Chondrocyte (in vitro differentiated cells): ENCODE data around the gene KCNE2. TPM values are rescaled to one million over a fixed set of nuclear protein-coding genes. Genes with fewer than 3 reads are reported as not detected.

Experiments used
- DNase-seq: peaks from one replicate; pipeline ENCODE4 v3.0.0; 2021; ENCODE audit warnings: mixed read lengths, low spot score
- H3K27ac Mint-ChIP-seq: one replicate; pipeline ENCODE4 v1.8.0; 2021; ENCODE audit warnings: mild to moderate bottlenecking, moderate library complexity, mixed read lengths; ENCODE audit not compliant: unreplicated experiment
- H3K27me3 Mint-ChIP-seq: 2 replicates; pipeline ENCODE4 v1.8.0; 2021; ENCODE audit warnings: low read depth, mixed read lengths
- H3K36me3 Mint-ChIP-seq: 2 replicates; pipeline ENCODE4 v1.8.0; 2021; ENCODE audit warnings: low read depth, mixed read lengths
- H3K4me1 Mint-ChIP-seq: 2 replicates; pipeline ENCODE4 v1.8.0; 2021; ENCODE audit warnings: low read depth, mild to moderate bottlenecking, mixed read lengths
- H3K4me3 Mint-ChIP-seq: one replicate; pipeline ENCODE4 v1.8.0; 2021; ENCODE audit warnings: mild to moderate bottlenecking, moderate library complexity, mixed read lengths; ENCODE audit not compliant: unreplicated experiment
- H3K9me3 Mint-ChIP-seq: 2 replicates; pipeline ENCODE4 v1.8.0; 2021; ENCODE audit warnings: low read depth, mixed read lengths
- CTCF ChIP-seq: fragments of 200-600 bp; sonication (generic); IDR thresholded peaks from 2 replicates; pipeline ENCODE4 v1.5.0; 2021; ENCODE audit warnings: antibody characterized with exemption, mild to moderate bottlenecking, moderate library complexity
- total RNA-seq: library from RNA; stranded (reverse); gene quantifications from 3 replicates; pipeline ENCODE4 v1.2.1, GENCODE V29; 2021

The KCNE2 gene
- total RNA-seq, 1 donor from 2014 or later, result 0.35 TPM

GRCh38 chr21:34351786-34352241 is 12.0 kb upstream of the KCNE2 start:
- Mint-ChIP-seq H3K27me3 (no peaks in the 10 kb centered on the region), H3K4me3 (no peak overlapping the region), H3K27ac (no peak overlapping the region), H3K36me3 (no peaks in the 10 kb centered on the region), H3K9me3 (peaks cover 6% of the 10 kb centered on the region), H3K4me1 (peaks cover 17% of the 10 kb centered on the region)
- DNase-seq, result no peak
- TF ChIP-seq CTCF, result peak; percentile 91

GRCh38 chr21:34352556-34352955 is 11.2 kb upstream of the KCNE2 start:
- H3K27me3 Mint-ChIP-seq, result no peaks in the 10 kb centered on the region
- H3K4me3 Mint-ChIP-seq, result no peak overlapping the region
- no peak overlapping the region for H3K27ac Mint-ChIP-seq
- DNase-seq, result no peak
- H3K4me1 Mint-ChIP-seq, result peaks cover 9% of the 10 kb centered on the region
- TF ChIP-seq CTCF, result no peak
- H3K9me3 Mint-ChIP-seq, result peaks cover 6% of the 10 kb centered on the region
- H3K36me3 Mint-ChIP-seq, result no peaks in the 10 kb centered on the region

GRCh38 chr21:34353182-34353581 is 10.6 kb upstream of the KCNE2 start:
- Mint-ChIP-seq H3K36me3 (no peaks in the 10 kb centered on the region), H3K4me3 (no peak overlapping the region), H3K27me3 (no peaks in the 10 kb centered on the region), H3K4me1 (peaks cover 4% of the 10 kb centered on the region), H3K9me3 (peaks cover 3% of the 10 kb centered on the region), H3K27ac (no peak overlapping the region)
- no peak for TF ChIP-seq CTCF
- DNase-seq, result no peak

- peaks cover 4% of the 10 kb centered on the region for H3K4me1 Mint-ChIP-seq
Measured at GRCh38 chr21:34354836-34355235, 9.0 kb upstream of the KCNE2 start.

GRCh38 chr21:34355570-34355969 is 8.2 kb upstream of the KCNE2 start:
- H3K27ac Mint-ChIP-seq, result no peak overlapping the region
- no peak for TF ChIP-seq CTCF
- DNase-seq, result no peak
- peaks cover 3% of the 10 kb centered on the region for H3K36me3 Mint-ChIP-seq
- H3K27me3 Mint-ChIP-seq, result no peaks in the 10 kb centered on the region
- H3K4me3 Mint-ChIP-seq, result no peak overlapping the region
- H3K9me3 Mint-ChIP-seq, result peaks cover 9% of the 10 kb centered on the region
- peaks cover 4% of the 10 kb centered on the region for H3K4me1 Mint-ChIP-seq

More at GRCh38 chr21:34354836-34355235, 9.0 kb upstream of the KCNE2 start:
- no peak overlapping the region for H3K27ac Mint-ChIP-seq
- no peak for TF ChIP-seq CTCF
- DNase-seq, result no peak
- H3K9me3 Mint-ChIP-seq, result peaks cover 9% of the 10 kb centered on the region
- peaks cover 3% of the 10 kb centered on the region for H3K36me3 Mint-ChIP-seq
- no peak overlapping the region for H3K4me3 Mint-ChIP-seq
- no peaks in the 10 kb centered on the region for H3K27me3 Mint-ChIP-seq
